Dermis microvascular lymphatic vessel endothelial cell (primary cell): Measurements from ENCODE around the gene MYBPC3. TPM values are rescaled to one million over a fixed set of nuclear protein-coding genes. Genes with fewer than 3 reads are reported as not detected.

Experiments used
- total RNA-seq: library from RNA; depleted of rRNA; stranded (reverse); fragments of >200 nt; gene quantifications from 2 replicates; pipeline ENCODE4 v1.2.1, GENCODE V29; 2014

Gene MYBPC3
- total RNA-seq, 1 donor from 2014 or later = not detected

Other genes starting within 250 kb of the MYBPC3 start
- gene ARFGAP2, start 175.8 kb downstream of the MYBPC3 start, total RNA-seq = 73.6 and 94.6 TPM in 2 replicates
- gene PACSIN3, start 166.3 kb downstream of the MYBPC3 start, total RNA-seq = 16.2 and 21.4 TPM in 2 replicates
- 39.7 and 61.1 TPM in 2 replicates for gene DDB2, start 137.7 kb downstream of the MYBPC3 start, total RNA-seq
- 23.2 and 42.6 TPM in 2 replicates for gene ACP2, start 103.9 kb downstream of the MYBPC3 start, total RNA-seq
- gene NR1H3, start 94.7 kb downstream of the MYBPC3 start, total RNA-seq = 30.6 and 33.0 TPM in 2 replicates
- 15.5 and 23.3 TPM in 2 replicates for gene MADD, start 82.6 kb downstream of the MYBPC3 start, total RNA-seq
- under 0.01 TPM in 1 of 2 replicates, not detected in the other for gene SPI1, start 25.8 kb upstream of the MYBPC3 start, total RNA-seq
- gene SLC39A13, start 55.9 kb upstream of the MYBPC3 start, total RNA-seq = 32.5 and 70.5 TPM in 2 replicates
- 163 and 166 TPM in 2 replicates for gene PSMC3, start 73.7 kb upstream of the MYBPC3 start, total RNA-seq
- 0.13 and 0.25 TPM in 2 replicates for gene RAPSN, start 96.4 kb upstream of the MYBPC3 start, total RNA-seq
- gene CELF1, start 200.4 kb upstream of the MYBPC3 start, total RNA-seq = 57.9 and 84.6 TPM in 2 replicates
- 65.0 and 67.9 TPM in 2 replicates for gene PTPMT1, start 212.9 kb upstream of the MYBPC3 start, total RNA-seq
- gene KBTBD4, start 226.3 kb upstream of the MYBPC3 start, total RNA-seq = 29.3 and 38.2 TPM in 2 replicates
- gene NDUFS3, start 226.4 kb upstream of the MYBPC3 start, total RNA-seq = 75.0 and 85.7 TPM in 2 replicates
- not detected in 2 replicates for gene FAM180B, start 234.0 kb upstream of the MYBPC3 start, total RNA-seq
- 0.13 TPM in 1 of 2 replicates, not detected in the other for gene C1QTNF4, start 241.7 kb upstream of the MYBPC3 start, total RNA-seq